NB4 (cell line): ENCODE results near the gene TEC.

Experiments used
- DNase-seq: peaks from one replicate; pipeline ENCODE4 v3.0.0; 2010; ENCODE audit warnings: low read depth
- H3K4me3 ChIP-seq: one replicate; pipeline ENCODE4 v1.5.1; 2011; ENCODE audit warnings: mild to moderate bottlenecking, low read depth, low read length, moderate library complexity
- CTCF ChIP-seq: IDR thresholded peaks from one replicate; pipeline ENCODE4 v1.5.1; 2012; ENCODE audit warnings: low read depth, low read length
- MAX ChIP-seq: IDR thresholded peaks from 2 replicates; pipeline ENCODE4 v1.6.1; 2011; ENCODE audit warnings: low read depth, low read length
- MYC ChIP-seq: IDR thresholded peaks from 2 replicates; pipeline ENCODE4 v1.6.1; 2011; ENCODE audit warnings: low read depth, low read length
- POLR2A ChIP-seq: IDR thresholded peaks from 2 replicates; pipeline ENCODE4 v1.6.1; 2011; ENCODE audit warnings: mild to moderate bottlenecking; ENCODE audit not compliant: insufficient read length; ENCODE audit errors: extremely low read depth

The TEC gene

GRCh38 chr4:48133669-48134068 lies 136.0 kb downstream of the TEC start:
- H3K4me3 ChIP-seq: no peak overlapping the region
- DNase-seq: no peak
- TF ChIP-seq CTCF: no peak
- TF ChIP-seq POLR2A: no peak
- TF ChIP-seq MAX: no peak
- TF ChIP-seq MYC: no peak

GRCh38 chr4:48131736-48132135 lies 137.9 kb downstream of the TEC start:
- no peak for DNase-seq
- no peak for TF ChIP-seq CTCF
- TF ChIP-seq MYC: no peak
- no peak for TF ChIP-seq POLR2A
- no peak for TF ChIP-seq MAX
- H3K4me3 ChIP-seq: no peak overlapping the region

- no peak for TF ChIP-seq MAX
- TF ChIP-seq MYC: no peak
- no peak for TF ChIP-seq POLR2A
- TF ChIP-seq CTCF: no peak
- DNase-seq: no peak
- H3K4me3 ChIP-seq: no peak overlapping the region
These were observed 139.5 kb downstream of the TEC start for GRCh38 chr4:48130100-48130499.

- TF ChIP-seq POLR2A: no peak
- no peak for TF ChIP-seq MYC
- TF ChIP-seq MAX: no peak
- peak; percentile 18 for TF ChIP-seq CTCF
- no peak overlapping the region for H3K4me3 ChIP-seq
- DNase-seq: peak; percentile 74
These were observed 140.2 kb downstream of the TEC start for GRCh38 chr4:48129307-48130014.

- peak; percentile 86 for DNase-seq
- TF ChIP-seq CTCF (peak; percentile 85), MAX (no peak), MYC (no peak)
- no peak overlapping the region for H3K4me3 ChIP-seq
These were observed 141.8 kb downstream of the TEC start for GRCh38 chr4:48127682-48128404.
